Upper lobe of left lung (tissue), 6 donors: Measurements from ENCODE around the gene GPR17. TPM values are rescaled to one million over a fixed set of nuclear protein-coding genes. Genes with fewer than 3 reads are reported as not detected.
A peak's percentile ranks its signal among the peaks of the same experiment; 100 is the strongest.

Experiments
- ATAC-seq, 2 donors: fragments of 200-7000 bp; cut with Tn5 transposase; one replicate each; pipeline ENCODE4 v1.9.1; 2022; ENCODE audit warnings: mild to moderate bottlenecking in 2 of 2, moderate library complexity in 2 of 2; ENCODE audit not compliant: low FRiP score in 2 of 2
- DNase-seq, 2 donors: peaks; one replicate each; pipeline ENCODE4 v3.0.0-alpha.2; 2019 to 2020
- H3K27ac ChIP-seq, 4 donors: fragments of 200-600 bp; sonication (generic); one replicate each; pipeline ENCODE4 v1.5.1; 2016 to 2019
- H3K27me3 ChIP-seq, 4 donors: fragments of 200-600 bp; sonication (generic); one replicate each; pipeline ENCODE4 v1.5.1; 2017 to 2019
- H3K36me3 ChIP-seq, 4 donors: fragments of 200-600 bp; sonication (generic); one replicate each; pipeline ENCODE4 v1.5.1; 2016 to 2019
- H3K4me1 ChIP-seq, 4 donors: fragments of 200-600 bp; sonication (generic); one replicate each; pipeline ENCODE4 v1.5.1; 2018 to 2019
- H3K4me3 ChIP-seq, 4 donors: fragments of 200-600 bp; sonication (generic); one replicate each; pipeline ENCODE4 v1.5.1; 2017 to 2019; ENCODE audit warnings: mild to moderate bottlenecking in 2 of 4, moderate library complexity in 1 of 4
- H3K9me3 ChIP-seq, 4 donors: fragments of 200-600 bp; sonication (generic); one replicate each; pipeline ENCODE4 v1.5.1; 2018 to 2019
- EP300 ChIP-seq, 4 donors: sonication (generic); formaldehyde crosslinking; IDR thresholded peaks; one replicate each; pipeline ENCODE4 v1.5.1; 2017; ENCODE audit warnings: antibody characterized with exemption in 4 of 4, control low read depth in 2 of 4
- POLR2A ChIP-seq, 4 donors: fragments of 450-650 bp; IDR thresholded peaks; one replicate each; pipeline ENCODE4 v1.5.1; 2016 to 2017; ENCODE audit warnings: antibody characterized with exemption in 4 of 4, mild to moderate bottlenecking in 2 of 4
- POLR2AphosphoS5 ChIP-seq, 2 donors: sonication (generic); formaldehyde crosslinking; IDR thresholded peaks; one replicate each; pipeline ENCODE4 v1.5.1; 2017; ENCODE audit warnings: antibody characterized with exemption in 2 of 2
- WGBS, 2 donors: methylation state at CpG; one replicate each; pipeline ENCODE4 v1.1.5; 2017 to 2018; 5-methylcytosine and 5-hydroxymethylcytosine counted together
- total RNA-seq, 6 donors: library from RNA; depleted of rRNA in 4 of 6; stranded (reverse); fragments of >200 nt in 4 of 6; gene quantifications; one replicate each; pipeline versions ENCODE4 v1.1.0 to v1.2.1, GENCODE V29; 2016 to 2021
- TF ChIP-seq, protein P1 (sequence below), 6 experiments: fragments of 450-650 bp in 4 of 6; fragments of 200-600 bp in 2 of 6; sonication (generic) in 2 of 6; IDR thresholded peaks; one replicate each; pipeline ENCODE4 v1.5.1; 2016 to 2019; ENCODE audit warnings: antibody characterized with exemption in 6 of 6
- donor health status: DM: no; HTN: no; CAD: no; lungs with moderate emphysema.
- donor health status: DM: no; HTN: yes; CAD: no; lungs with severe emphysema.

GPR17 gene
- total RNA-seq, 6 donors from 2014 or later: 0.17 to 0.46 (median 0.24) TPM; not detected in 3

DNA sequence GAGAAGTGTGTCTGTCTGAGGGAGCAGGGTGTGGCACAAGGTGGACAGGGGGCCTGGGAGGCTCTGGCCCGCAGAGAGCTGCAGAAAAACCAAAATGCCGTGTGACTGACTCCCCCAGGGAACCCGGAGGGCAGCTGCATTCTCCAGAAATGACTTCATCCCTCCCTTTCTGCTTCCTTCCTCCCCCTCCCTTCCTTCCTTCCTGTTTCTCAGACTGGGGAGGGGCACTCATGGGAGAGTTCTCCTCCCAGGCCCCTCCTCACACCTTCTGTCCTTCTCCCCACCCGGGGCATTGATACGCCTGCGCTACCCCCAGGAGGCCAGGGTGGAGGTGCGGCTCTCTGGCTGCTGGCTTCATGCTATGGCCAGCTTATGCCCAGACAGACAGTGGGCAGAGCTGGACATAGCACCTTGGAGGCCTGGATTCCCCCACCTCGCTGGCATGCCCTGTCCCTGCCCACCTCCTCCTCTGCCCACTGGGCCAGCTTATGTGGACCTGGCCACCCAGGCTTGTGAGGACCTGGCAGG, 8.2 kb upstream of the GPR17 start:
- peak; percentile 39 to 53 for DNase-seq
- H3K4me1 ChIP-seq: peaks cover 61 to 98% (median 85%) of the 10 kb centered on the region in 4 donors

DNA sequence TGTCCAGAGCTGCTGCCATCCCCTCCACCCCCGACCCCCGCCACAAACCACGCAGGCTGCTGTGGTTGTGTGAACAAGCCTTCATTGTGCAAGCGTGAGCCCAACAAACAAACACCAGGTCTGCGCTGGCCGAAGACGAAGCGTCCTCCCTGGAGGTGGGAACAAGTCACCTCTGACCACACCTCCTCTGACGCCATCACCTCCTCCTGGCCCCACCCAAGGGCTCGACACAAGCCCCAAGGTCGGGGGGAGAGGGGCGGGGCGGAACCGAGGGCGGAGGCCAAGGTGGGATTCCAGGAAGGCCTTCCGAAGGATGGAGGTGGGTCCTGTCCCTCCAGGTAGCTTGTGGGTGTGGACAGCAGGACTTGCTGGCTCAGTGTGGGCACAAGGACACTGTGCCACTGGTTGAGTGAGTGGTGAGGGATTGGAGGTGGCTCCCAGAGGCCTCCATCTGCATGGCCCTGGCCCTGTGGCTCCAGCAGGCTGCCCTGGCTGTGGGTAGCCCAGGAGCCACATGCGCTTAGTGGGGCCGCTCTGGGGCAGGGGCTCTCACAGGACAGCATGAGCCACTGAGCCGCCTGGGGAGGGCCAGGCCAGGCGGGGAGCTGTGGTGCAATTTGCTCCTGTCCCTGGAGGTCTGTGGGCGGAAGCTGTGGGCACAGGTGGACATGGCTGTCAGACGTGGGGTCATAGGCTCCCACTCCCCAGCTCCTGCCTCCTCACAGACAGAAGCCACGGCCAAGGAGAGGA, 7.4 kb upstream of the GPR17 start:
- TF ChIP-seq EP300 (IDR thresholded peaks at IDR 0.05) (no peak), POLR2AphosphoS5 (IDR thresholded peaks at IDR 0.05) (no peak), POLR2A (IDR thresholded peaks at IDR 0.05) (no peak)
- TF ChIP-seq, protein P1, sequence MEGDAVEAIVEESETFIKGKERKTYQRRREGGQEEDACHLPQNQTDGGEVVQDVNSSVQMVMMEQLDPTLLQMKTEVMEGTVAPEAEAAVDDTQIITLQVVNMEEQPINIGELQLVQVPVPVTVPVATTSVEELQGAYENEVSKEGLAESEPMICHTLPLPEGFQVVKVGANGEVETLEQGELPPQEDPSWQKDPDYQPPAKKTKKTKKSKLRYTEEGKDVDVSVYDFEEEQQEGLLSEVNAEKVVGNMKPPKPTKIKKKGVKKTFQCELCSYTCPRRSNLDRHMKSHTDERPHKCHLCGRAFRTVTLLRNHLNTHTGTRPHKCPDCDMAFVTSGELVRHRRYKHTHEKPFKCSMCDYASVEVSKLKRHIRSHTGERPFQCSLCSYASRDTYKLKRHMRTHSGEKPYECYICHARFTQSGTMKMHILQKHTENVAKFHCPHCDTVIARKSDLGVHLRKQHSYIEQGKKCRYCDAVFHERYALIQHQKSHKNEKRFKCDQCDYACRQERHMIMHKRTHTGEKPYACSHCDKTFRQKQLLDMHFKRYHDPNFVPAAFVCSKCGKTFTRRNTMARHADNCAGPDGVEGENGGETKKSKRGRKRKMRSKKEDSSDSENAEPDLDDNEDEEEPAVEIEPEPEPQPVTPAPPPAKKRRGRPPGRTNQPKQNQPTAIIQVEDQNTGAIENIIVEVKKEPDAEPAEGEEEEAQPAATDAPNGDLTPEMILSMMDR (IDR thresholded peaks at IDR 0.05): no peak
- 67 to 69% methylated on average over 18 to 20 of the region's 23 CpGs for WGBS, 2 donors
- H3K4me3 ChIP-seq: peak overlapping the region in 1 of 4 donors; percentile 3
- peak; percentile 68 to 78 for DNase-seq
- H3K27me3 ChIP-seq: no peaks in the 10 kb centered on the region
- ATAC-seq: peak in 1 of 2 donors; percentile 1
- peaks cover 57 to 92% (median 83%) of the 10 kb centered on the region in 4 donors for H3K4me1 ChIP-seq
- H3K9me3 ChIP-seq: no peaks in the 10 kb centered on the region
- peak overlapping the region; percentile 86 to 93 (median 86) for H3K27ac ChIP-seq
- H3K36me3 ChIP-seq: peaks cover 0 to 37% (median 0%) of the 10 kb centered on the region in 4 donors

More for the DNA sequence above, 8.2 kb upstream of the GPR17 start:
- Histone ChIP-seq H3K36me3 (peaks cover 0 to 37% (median 0%) of the 10 kb centered on the region in 4 donors), H3K4me3 (no peak overlapping the region), H3K9me3 (no peaks in the 10 kb centered on the region), H3K27me3 (no peaks in the 10 kb centered on the region), H3K27ac (peak overlapping the region; percentile 86 to 93 (median 86))
- 22 to 31% methylated on average over 8 of the region's 8 CpGs for WGBS, 2 donors
- peak; percentile 3 to 60 for ATAC-seq
- TF ChIP-seq EP300 (IDR thresholded peaks at IDR 0.05) (peak in 2 of 4 donors; percentile 93 to 97), POLR2AphosphoS5 (IDR thresholded peaks at IDR 0.05) (peak; percentile 47 to 54), POLR2A (IDR thresholded peaks at IDR 0.05) (peak in 1 of 4 donors; percentile 9)
- TF ChIP-seq, protein P1 (IDR thresholded peaks at IDR 0.05): no peak

GRCh38 chr2:127639111-127639474, 6.9 kb upstream of the GPR17 start:
- no peak for ATAC-seq
- no peak for TF ChIP-seq POLR2AphosphoS5 (IDR thresholded peaks at IDR 0.05)
- TF ChIP-seq POLR2A (IDR thresholded peaks at IDR 0.05): no peak
- TF ChIP-seq, protein P1 (IDR thresholded peaks at IDR 0.05): no peak
- TF ChIP-seq EP300 (IDR thresholded peaks at IDR 0.05): no peak
- H3K9me3 ChIP-seq: no peaks in the 10 kb centered on the region

GRCh38 chr2:127640082-127641072, 5.6 kb upstream of the GPR17 start:
- H3K27me3 ChIP-seq: no peaks in the 10 kb centered on the region
- no peaks in the 10 kb centered on the region for H3K9me3 ChIP-seq
- WGBS, 2 donors: 79 to 84% methylated on average over 11 to 23 of the region's 25 CpGs
- peak overlapping the region; percentile 86 to 93 (median 86) for H3K27ac ChIP-seq
- ATAC-seq (no peak), DNase-seq (peak in 1 of 2 donors; percentile 66)
- TF ChIP-seq POLR2A (IDR thresholded peaks at IDR 0.05): no peak
- TF ChIP-seq, protein P1 (IDR thresholded peaks at IDR 0.05): peak in 2 of 6 experiments; percentile 20 to 31
- peaks cover 43 to 82% (median 74%) of the 10 kb centered on the region in 4 donors for H3K4me1 ChIP-seq
- H3K36me3 ChIP-seq: peaks cover 0 to 43% (median 0%) of the 10 kb centered on the region in 4 donors
- H3K4me3 ChIP-seq: no peak overlapping the region

More at GRCh38 chr2:127639111-127639474, 6.9 kb upstream of the GPR17 start:
- H3K36me3 ChIP-seq: peaks cover 0 to 40% (median 0%) of the 10 kb centered on the region in 4 donors
- 89 to 90% methylated on average over 13 of the region's 13 CpGs for WGBS, 2 donors
- H3K27me3 ChIP-seq: no peaks in the 10 kb centered on the region
- H3K27ac ChIP-seq: peak overlapping the region; percentile 86 to 93 (median 86)
- peak in 1 of 2 donors; percentile 50 for DNase-seq
- peaks cover 51 to 87% (median 80%) of the 10 kb centered on the region in 4 donors for H3K4me1 ChIP-seq
- peak overlapping the region in 1 of 4 donors; percentile 3 for H3K4me3 ChIP-seq
